ENCODE results near the gene MLH1.

DNA sequence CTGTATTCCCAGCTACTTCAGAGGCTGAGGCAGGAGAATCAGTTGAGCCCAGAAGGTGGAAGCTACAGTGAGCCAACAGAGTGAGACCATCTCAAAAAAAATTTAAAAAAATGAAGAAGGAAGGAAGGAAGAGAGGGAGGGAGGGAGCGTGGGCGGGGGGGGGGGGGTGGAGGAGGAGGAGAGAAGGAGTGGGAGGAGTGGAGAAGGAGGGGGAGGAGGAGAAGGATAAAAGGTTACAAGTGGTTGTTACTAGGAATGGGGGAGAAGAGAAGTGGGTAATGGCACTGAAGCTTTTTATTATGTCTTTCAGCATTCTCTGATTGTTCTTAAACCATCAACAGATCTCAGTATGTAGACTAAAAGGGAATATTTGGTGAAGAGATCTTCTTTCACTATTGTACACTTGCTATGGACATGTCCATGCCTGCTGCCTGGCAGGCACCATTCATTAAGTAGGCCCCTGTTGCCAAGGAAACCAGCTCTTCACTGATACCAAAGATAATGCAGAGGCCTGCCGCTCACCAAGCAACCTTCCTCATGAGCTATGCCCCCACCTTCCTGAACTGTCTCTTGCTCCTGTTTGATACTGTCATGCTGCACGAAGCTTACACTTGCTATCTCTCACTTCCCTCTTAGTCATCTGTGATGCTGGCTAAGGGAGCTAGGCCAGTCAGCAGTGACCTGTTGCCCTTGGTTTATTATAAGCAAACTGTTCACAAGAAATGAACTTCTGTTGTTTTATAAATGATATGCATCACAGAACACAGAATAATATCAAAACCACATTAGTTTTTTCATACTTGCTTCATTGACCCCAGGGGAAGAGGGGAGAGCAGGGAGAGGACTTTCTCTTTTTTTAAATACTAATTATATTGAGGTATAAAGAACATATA is 23.5 kb upstream of the MLH1 start:
- TF ChIP-seq, protein P1, sequence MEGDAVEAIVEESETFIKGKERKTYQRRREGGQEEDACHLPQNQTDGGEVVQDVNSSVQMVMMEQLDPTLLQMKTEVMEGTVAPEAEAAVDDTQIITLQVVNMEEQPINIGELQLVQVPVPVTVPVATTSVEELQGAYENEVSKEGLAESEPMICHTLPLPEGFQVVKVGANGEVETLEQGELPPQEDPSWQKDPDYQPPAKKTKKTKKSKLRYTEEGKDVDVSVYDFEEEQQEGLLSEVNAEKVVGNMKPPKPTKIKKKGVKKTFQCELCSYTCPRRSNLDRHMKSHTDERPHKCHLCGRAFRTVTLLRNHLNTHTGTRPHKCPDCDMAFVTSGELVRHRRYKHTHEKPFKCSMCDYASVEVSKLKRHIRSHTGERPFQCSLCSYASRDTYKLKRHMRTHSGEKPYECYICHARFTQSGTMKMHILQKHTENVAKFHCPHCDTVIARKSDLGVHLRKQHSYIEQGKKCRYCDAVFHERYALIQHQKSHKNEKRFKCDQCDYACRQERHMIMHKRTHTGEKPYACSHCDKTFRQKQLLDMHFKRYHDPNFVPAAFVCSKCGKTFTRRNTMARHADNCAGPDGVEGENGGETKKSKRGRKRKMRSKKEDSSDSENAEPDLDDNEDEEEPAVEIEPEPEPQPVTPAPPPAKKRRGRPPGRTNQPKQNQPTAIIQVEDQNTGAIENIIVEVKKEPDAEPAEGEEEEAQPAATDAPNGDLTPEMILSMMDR (IDR thresholded peaks at IDR 0.05): no peak
- no peak for TF ChIP-seq EP300 (IDR thresholded peaks at IDR 0.05)
- no peak for TF ChIP-seq POLR2A (IDR thresholded peaks at IDR 0.05)
